HCT116 (cell line): ENCODE measurements around the gene ERC2. TPM values are rescaled to one million over a fixed set of nuclear protein-coding genes. Genes with fewer than 3 reads are reported as not detected.

Experiments
- ATAC-seq: fragments of 200-7000 bp; cut with Tn5 transposase; 2 replicates; pipeline ENCODE4 v1.9.1; 2020; ENCODE audit warnings: mild to moderate bottlenecking, moderate library complexity
- BruUV-seq: library from RNA; stranded (reverse); fragments of 400-500 nt; replicated peaks from 2 replicates; lab custom pipeline; 2021; lab: Mats Ljungman, UMichigan
- CTCF ChIA-PET: fragments of 300-600 bp; sonication (Branson Sonifier 250); formaldehyde crosslinking; loops from one replicate; lab custom pipeline; 2021; ENCODE audit warnings: antibody characterized with exemption; lab: Charles Lee
- POLR2A ChIA-PET: fragments of 300-600, 350-600 bp; sonication (Branson Sonifier 250); formaldehyde crosslinking; loops from one replicate; lab custom pipeline; 2021; ENCODE audit warnings: antibody characterized with exemption; lab: Charles Lee
- RAD21 ChIA-PET, 2 experiments: fragments of 300-600 bp; sonication (Branson Sonifier 250); formaldehyde crosslinking; loops; one replicate each; lab custom pipeline; 2023; ENCODE audit warnings: low total read pairs in 2 of 2; ENCODE audit not compliant: uncharacterized antibody in 2 of 2, unreplicated experiment in 2 of 2, low non-redundant PET in 1 of 2; lab: Charles Lee
- DNase-seq: peaks from one replicate; pipeline ENCODE4 v3.0.0-alpha.2; 2010; ENCODE audit warnings: low read depth, low spot score
- H2AFZ ChIP-seq: fragments of 200-600 bp; shearing (Covaris generic), sonication (generic); 2 replicates; pipeline ENCODE4 v1.6.1; 2017; ENCODE audit warnings: low read depth, mixed run types, mixed read lengths, antibody characterized with exemption, low read length; ENCODE audit not compliant: poor library complexity, severe bottlenecking
- H3K27ac ChIP-seq: 2 replicates; pipeline ENCODE4 v1.5.1; 2012; ENCODE audit warnings: low read depth, low read length
- H3K27me3 ChIP-seq: fragments of 200-600 bp; sonication (generic); 2 replicates; pipeline ENCODE4 v1.6.1; 2016; ENCODE audit warnings: mixed run types, low read length, mixed read lengths; ENCODE audit not compliant: insufficient read depth
- H3K36me3 ChIP-seq, 2 experiments: fragments of 200-500 bp in 1 of 2; fragments of 200-600 bp in 1 of 2; sonication (Bioruptor generic) in 1 of 2; sonication (generic) in 1 of 2; 2 replicates each; pipeline versions ENCODE4 v1.5.1 to v1.6.1; 2014 to 2016; ENCODE audit warnings: low read length in 2 of 2, inconsistent platforms in 1 of 2, mixed read lengths in 1 of 2, mixed run types in 1 of 2; ENCODE audit not compliant: insufficient read depth in 2 of 2, control insufficient read depth in 1 of 2
- H3K4me1 ChIP-seq, 2 experiments: fragments of 200-600 bp in 1 of 2; sonication (generic) in 1 of 2; 2 replicates each; pipeline versions ENCODE4 v1.5.1 to v1.6.1; 2012 to 2017; ENCODE audit warnings: low read length in 2 of 2, inconsistent platforms in 1 of 2, mild to moderate bottlenecking in 1 of 2, mixed read lengths in 1 of 2, mixed run types in 1 of 2, moderate library complexity in 1 of 2; ENCODE audit not compliant: insufficient read depth in 2 of 2, control insufficient read depth in 1 of 2
- H3K4me2 ChIP-seq: fragments of 200-600 bp; sonication (generic); 2 replicates; pipeline ENCODE4 v1.6.1; 2017; ENCODE audit warnings: mixed run types, low read length, mixed read lengths
- H3K4me3 ChIP-seq, 2 experiments: fragments of 200-600 bp in 1 of 2; sonication (generic) in 1 of 2; replicated peaks in 1 of 2; 2 replicates each; pipeline ENCODE4 v1.5.1; 2011 to 2016; ENCODE audit warnings: low read length in 2 of 2, control low read depth in 1 of 2, low read depth in 1 of 2, mild to moderate bottlenecking in 1 of 2, mixed read lengths in 1 of 2, mixed run types in 1 of 2
- H3K79me2 ChIP-seq: fragments of 200-600 bp; sonication (generic); 2 replicates; pipeline ENCODE4 v1.6.1; 2017; ENCODE audit warnings: mild to moderate bottlenecking, mixed run types, low read length, moderate library complexity, mixed read lengths; ENCODE audit not compliant: insufficient read depth
- H3K9ac ChIP-seq: fragments of 200-600 bp; sonication (generic); 2 replicates; pipeline ENCODE4 v1.6.1; 2016; ENCODE audit warnings: low read length, mixed read lengths
- H3K9me2 ChIP-seq: fragments of 200-600 bp; sonication (generic), shearing (Covaris generic); 2 replicates; pipeline ENCODE4 v1.6.1; 2017; ENCODE audit warnings: mixed run types, mild to moderate bottlenecking, moderate library complexity; ENCODE audit not compliant: insufficient read depth
- H3K9me3 ChIP-seq, 2 experiments: fragments of 200-500 bp in 1 of 2; fragments of 200-600 bp in 1 of 2; sonication (Bioruptor generic) in 1 of 2; sonication (generic) in 1 of 2; 2 replicates each; pipeline ENCODE4 v1.6.1; 2014 to 2017; ENCODE audit warnings: low read length in 2 of 2, mixed read lengths in 2 of 2, inconsistent platforms in 1 of 2, low read depth in 1 of 2, mild to moderate bottlenecking in 1 of 2, mixed run types in 1 of 2, moderate library complexity in 1 of 2; ENCODE audit not compliant: control insufficient read depth in 1 of 2, insufficient read depth in 1 of 2
- H4K20me1 ChIP-seq: fragments of 200-600 bp; sonication (generic), shearing (Covaris generic); 2 replicates; pipeline ENCODE4 v1.6.1; 2017; ENCODE audit warnings: mixed run types, mild to moderate bottlenecking, moderate library complexity; ENCODE audit not compliant: insufficient read depth
- CBX3 ChIP-seq: IDR thresholded peaks from 2 replicates; pipeline ENCODE4 v1.6.1; 2012; ENCODE audit warnings: low read depth
- CEBPB ChIP-seq: IDR thresholded peaks from 2 replicates; pipeline ENCODE4 v1.6.1; 2012; ENCODE audit warnings: low read depth
- ELF1 ChIP-seq: IDR thresholded peaks from 2 replicates; pipeline ENCODE4 v1.6.1; 2012; ENCODE audit warnings: low read depth, borderline replicate concordance
- EZH2 ChIP-seq: fragments of 200-600 bp; sonication (generic); IDR thresholded peaks from 2 replicates; pipeline ENCODE4 v1.6.1; 2017; ENCODE audit warnings: antibody characterized with exemption, mixed run types
- EZH2phosphoT487 ChIP-seq: fragments of 200-600 bp; IDR thresholded peaks from 2 replicates; pipeline ENCODE4 v1.6.1; 2018; ENCODE audit warnings: antibody characterized with exemption, borderline replicate concordance
- JUND ChIP-seq: IDR thresholded peaks from 2 replicates; pipeline ENCODE4 v1.6.1; 2012
- MAX ChIP-seq: IDR thresholded peaks from 2 replicates; pipeline ENCODE4 v1.6.1; 2012
- POLR2A ChIP-seq: IDR thresholded peaks from 2 replicates; pipeline ENCODE4 v1.7.0; 2011; ENCODE audit warnings: borderline replicate concordance; ENCODE audit not compliant: insufficient read depth, insufficient read length; ENCODE audit errors: extremely low read depth
- POLR2AphosphoS5 ChIP-seq: IDR thresholded peaks from 2 replicates; pipeline ENCODE4 v1.6.1; 2011; ENCODE audit warnings: mild to moderate bottlenecking, low read depth, low read length, moderate library complexity
- RAD21 ChIP-seq: IDR thresholded peaks from 2 replicates; pipeline ENCODE4 v1.6.1; 2012; ENCODE audit warnings: low read depth, mild to moderate bottlenecking
- REST ChIP-seq: IDR thresholded peaks from 2 replicates; pipeline ENCODE4 v1.6.1; 2012; ENCODE audit warnings: low read depth
- SIN3A ChIP-seq: IDR thresholded peaks from 2 replicates; pipeline ENCODE4 v1.6.1; 2012; ENCODE audit warnings: low read depth
- SRF ChIP-seq: IDR thresholded peaks from 2 replicates; pipeline ENCODE4 v1.6.1; 2012; ENCODE audit warnings: low read depth
- TCF7L2 ChIP-seq: IDR thresholded peaks from 2 replicates; pipeline ENCODE4 v1.7.0; 2011; ENCODE audit warnings: borderline replicate concordance, inconsistent platforms; ENCODE audit not compliant: insufficient read depth, insufficient read length; ENCODE audit errors: extremely low read depth
- YY1 ChIP-seq: IDR thresholded peaks from 2 replicates; pipeline ENCODE4 v1.6.1; 2011; ENCODE audit warnings: low read length, low read depth, moderate library complexity, mild to moderate bottlenecking; ENCODE audit not compliant: insufficient replicate concordance; ENCODE audit errors: extremely low read depth
- ZFX ChIP-seq: fragments of 450-650 bp; IDR thresholded peaks from 2 replicates; pipeline ENCODE4 v1.6.1; 2017
- ZNF274 ChIP-seq: fragments of 200-500 bp; sonication (Bioruptor generic); IDR thresholded peaks from 2 replicates; pipeline ENCODE4 v1.6.1; 2014; ENCODE audit warnings: mild to moderate bottlenecking, low read depth, low read length, inconsistent platforms
- intact Hi-C: fragments of 100-400 bp; cut with micrococcal nuclease; formaldehyde crosslinking; loops from 2 replicates; pipeline ENCODE4 v1.10.0; 2022
- total RNA-seq: library from RNA; stranded (reverse); gene quantifications from one replicate; pipeline ENCODE4 v1.2.1, GENCODE V29; 2021; ENCODE audit not compliant: unreplicated experiment
- TF ChIP-seq, protein P1 (sequence below): IDR thresholded peaks from 2 replicates; pipeline ENCODE4 v1.6.1; 2011; ENCODE audit warnings: mild to moderate bottlenecking, low read length, moderate library complexity; ENCODE audit not compliant: insufficient replicate concordance; ENCODE audit errors: extremely low read depth

The ERC2 gene
- total RNA-seq, 1 experiment from 2014 or later: not detected

GRCh38 chr3:56288258-56288657 lies 180.0 kb downstream of the ERC2 start:
- intact Hi-C loops: no loop called here
- Histone ChIP-seq H3K27ac (no peak overlapping the region), H3K9me3 (no peaks in the 10 kb centered on the region), H3K36me3 (no peaks in the 10 kb centered on the region), H3K4me1 (no peaks in the 10 kb centered on the region), H3K79me2 (no peaks in the 10 kb centered on the region), H3K9me2 (no peaks in the 10 kb centered on the region), H3K4me3 (no peak overlapping the region), H3K27me3 (peaks cover 39% of the 10 kb centered on the region), H3K9ac (no peak overlapping the region), H3K4me2 (no peak overlapping the region), H2AFZ (no peak overlapping the region), H4K20me1 (no peaks in the 10 kb centered on the region)
- RAD21 ChIA-PET: no interaction called here
- POLR2A ChIA-PET: no interaction called here
- no peak for DNase-seq
- CTCF ChIA-PET: no interaction called here
- no TSS peak for BruUV-seq
- no peak for ATAC-seq
- TF ChIP-seq YY1 (no peak), POLR2AphosphoS5 (no peak), EZH2 (no peak), POLR2A (no peak), REST (no peak), SIN3A (no peak), ZNF274 (no peak), ELF1 (no peak), JUND (no peak), EZH2phosphoT487 (no peak), SRF (no peak), TCF7L2 (no peak), CEBPB (no peak), CBX3 (no peak), ZFX (no peak), MAX (no peak), RAD21 (no peak)
- TF ChIP-seq, protein P1, sequence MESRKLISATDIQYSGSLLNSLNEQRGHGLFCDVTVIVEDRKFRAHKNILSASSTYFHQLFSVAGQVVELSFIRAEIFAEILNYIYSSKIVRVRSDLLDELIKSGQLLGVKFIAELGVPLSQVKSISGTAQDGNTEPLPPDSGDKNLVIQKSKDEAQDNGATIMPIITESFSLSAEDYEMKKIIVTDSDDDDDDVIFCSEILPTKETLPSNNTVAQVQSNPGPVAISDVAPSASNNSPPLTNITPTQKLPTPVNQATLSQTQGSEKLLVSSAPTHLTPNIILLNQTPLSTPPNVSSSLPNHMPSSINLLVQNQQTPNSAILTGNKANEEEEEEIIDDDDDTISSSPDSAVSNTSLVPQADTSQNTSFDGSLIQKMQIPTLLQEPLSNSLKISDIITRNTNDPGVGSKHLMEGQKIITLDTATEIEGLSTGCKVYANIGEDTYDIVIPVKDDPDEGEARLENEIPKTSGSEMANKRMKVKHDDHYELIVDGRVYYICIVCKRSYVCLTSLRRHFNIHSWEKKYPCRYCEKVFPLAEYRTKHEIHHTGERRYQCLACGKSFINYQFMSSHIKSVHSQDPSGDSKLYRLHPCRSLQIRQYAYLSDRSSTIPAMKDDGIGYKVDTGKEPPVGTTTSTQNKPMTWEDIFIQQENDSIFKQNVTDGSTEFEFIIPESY: no peak
